Measurements from ENCODE around the gene KCNB1.

KCNB1 gene

GRCh38 chr20:49409302-49409974 is 73.0 kb downstream of the KCNB1 start:
- no peak for DNase-seq (ENCODE audit: low read depth)

- no peak for DNase-seq (ENCODE audit: low read depth)
These were observed 73.9 kb downstream of the KCNB1 start for GRCh38 chr20:49408509-49409104.

- no peak for DNase-seq (ENCODE audit: low read depth)
These were observed 75.8 kb downstream of the KCNB1 start for GRCh38 chr20:49406666-49407065.

- DNase-seq (ENCODE audit: low read depth) = no peak
These were observed 76.8 kb downstream of the KCNB1 start for GRCh38 chr20:49405696-49406095.

GRCh38 chr20:49405062-49405683 is 77.3 kb downstream of the KCNB1 start:
- DNase-seq (ENCODE audit: low read depth) = no peak

DNA sequence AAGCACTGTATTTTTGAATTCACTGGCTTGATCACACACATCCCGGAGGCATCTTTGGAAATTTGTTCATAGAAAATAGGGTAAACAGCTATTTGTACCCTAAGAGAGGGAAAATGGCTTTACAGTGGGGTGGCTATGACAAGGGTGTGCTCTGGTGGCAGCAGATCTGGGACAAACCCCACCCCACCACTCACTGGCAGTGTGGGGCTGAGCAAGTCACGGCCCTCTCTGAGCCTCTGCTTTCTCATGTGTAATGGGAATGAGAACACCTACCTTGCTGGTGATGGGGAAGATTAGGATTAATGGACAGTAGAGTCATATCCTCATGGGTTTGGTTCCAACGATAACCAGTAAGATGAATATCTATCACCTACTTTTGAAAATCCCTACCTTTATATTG is 78.0 kb downstream of the KCNB1 start:
- no peak for DNase-seq (ENCODE audit: low read depth)

- DNase-seq (ENCODE audit: low read depth) = no peak
These were observed 78.6 kb downstream of the KCNB1 start for GRCh38 chr20:49403911-49404310.

DNA sequence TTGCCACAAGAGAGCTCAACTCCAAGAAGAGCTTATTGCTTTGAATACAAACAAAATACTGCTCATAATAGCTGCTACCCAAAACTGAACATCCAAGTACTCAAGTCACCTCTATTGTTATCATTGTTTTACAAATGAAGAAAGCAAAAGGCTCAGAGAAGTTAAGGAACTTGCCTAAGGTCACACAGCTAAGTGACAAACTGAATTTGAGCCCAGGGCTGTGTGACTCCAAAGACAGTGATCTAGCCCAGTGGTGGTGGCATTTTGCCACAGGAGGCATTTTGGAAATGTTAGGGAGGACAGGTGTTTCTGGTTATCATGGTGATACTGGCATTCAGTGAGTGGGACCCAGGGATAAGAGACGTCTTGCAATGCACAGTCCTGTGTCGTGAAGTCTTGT is 79.5 kb downstream of the KCNB1 start:
- DNase-seq (ENCODE audit: low read depth) = no peak

DNA sequence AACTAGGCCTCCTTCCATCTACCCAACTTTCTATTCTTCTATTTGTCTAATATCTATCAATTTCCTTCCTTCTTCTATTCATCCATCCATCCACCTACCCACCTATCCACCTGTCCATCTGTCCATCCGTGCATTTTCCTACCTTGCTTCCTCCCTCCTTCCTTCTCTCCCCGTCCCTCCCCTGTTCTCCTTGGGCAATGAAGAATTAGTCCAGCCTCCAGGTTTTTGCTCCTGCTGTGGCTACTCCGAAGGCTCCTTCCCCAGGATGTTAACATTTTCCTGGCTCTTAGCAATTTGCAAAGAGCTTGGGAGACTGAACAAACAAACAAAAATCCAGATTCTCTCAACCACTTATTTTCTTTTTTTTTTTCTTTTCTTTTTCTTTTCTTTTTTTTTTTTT is 81.6 kb downstream of the KCNB1 start:
- no peak for DNase-seq (ENCODE audit: low read depth)

DNA sequence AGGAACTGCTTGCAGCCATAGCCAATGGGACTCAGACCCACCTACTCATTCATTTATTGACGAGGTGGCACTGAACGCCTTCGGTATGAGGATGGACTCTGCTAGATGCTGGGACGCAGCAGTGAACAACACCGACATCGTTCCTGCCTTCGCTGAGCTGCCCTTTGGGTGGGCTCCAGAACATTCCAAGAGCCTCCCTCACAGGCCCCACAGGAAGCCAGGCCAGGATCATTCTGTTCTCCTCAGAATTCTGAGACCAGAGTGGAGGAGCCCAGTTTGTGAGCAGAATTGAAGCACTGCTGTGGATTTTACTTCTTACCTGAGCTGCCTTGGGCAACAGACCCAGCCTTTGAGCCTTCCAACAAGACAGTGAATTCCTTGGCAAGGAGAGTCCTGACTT is 82.1 kb downstream of the KCNB1 start:
- DNase-seq (ENCODE audit: low read depth) = no peak

DNA sequence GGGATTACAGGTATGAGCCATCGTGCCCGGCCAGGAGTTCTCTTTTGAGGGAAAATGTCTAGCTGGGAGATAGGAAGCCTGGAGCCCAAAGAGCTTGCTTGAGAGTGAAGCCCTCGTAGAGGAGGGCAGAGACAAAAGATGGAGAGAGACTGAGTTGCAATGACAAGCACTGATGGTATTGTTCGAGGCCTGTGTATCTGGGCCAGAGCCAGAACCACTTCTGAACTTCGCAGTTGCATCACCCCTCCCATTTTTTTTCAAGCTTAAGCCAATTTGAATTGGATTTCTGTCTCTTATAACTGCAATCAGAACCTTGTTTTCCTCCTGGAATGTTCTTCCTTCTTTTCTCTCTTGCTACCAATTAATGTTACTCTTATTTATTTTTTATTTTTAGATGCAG is 83.1 kb downstream of the KCNB1 start:
- DNase-seq (ENCODE audit: low read depth) = no peak

- no peak for DNase-seq (ENCODE audit: low read depth)
These were observed 83.9 kb downstream of the KCNB1 start for GRCh38 chr20:49398401-49399144.

- DNase-seq (ENCODE audit: low read depth) = no peak
These were observed 84.9 kb downstream of the KCNB1 start for GRCh38 chr20:49397525-49397924.

DNA sequence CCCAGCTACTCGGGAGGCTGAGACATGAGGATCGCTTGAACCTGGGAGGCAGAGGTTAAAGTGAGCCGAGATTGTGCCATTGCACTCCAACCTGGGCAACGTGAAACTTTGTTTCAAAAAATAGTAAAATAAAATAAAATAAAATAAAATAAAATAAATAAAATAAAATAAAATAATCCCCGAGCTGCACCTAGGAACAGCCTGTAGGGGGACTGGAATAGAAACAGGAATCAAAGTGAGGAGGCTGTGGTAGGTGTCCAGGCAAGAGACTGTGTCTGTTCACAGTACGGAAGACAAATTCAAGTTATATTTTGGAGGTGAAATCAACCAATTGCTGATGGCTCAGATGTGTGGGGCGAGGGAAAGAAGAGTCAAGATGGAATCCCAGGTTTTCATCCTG is 86.2 kb downstream of the KCNB1 start:
- no peak for DNase-seq (ENCODE audit: low read depth)

DNA sequence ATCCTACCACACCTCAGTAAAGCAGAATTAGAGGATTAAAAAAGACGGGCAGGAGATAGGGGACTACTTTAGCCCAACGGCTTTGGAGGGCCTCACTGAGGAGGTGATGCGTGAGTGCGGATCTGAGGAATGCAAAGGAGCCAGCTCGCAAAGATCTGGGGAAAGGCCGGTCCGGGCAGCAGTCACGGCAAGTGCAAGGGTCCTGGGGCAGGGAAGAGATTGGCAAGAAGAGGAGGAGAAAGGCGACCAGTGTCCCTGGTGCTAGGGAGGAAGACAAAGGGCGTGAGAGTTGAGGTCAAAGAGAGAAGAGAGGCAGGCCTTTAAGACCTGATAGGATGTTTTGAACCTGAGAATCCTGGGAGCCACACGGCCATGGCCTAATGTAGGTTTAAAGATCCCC is 86.8 kb downstream of the KCNB1 start:
- no peak for DNase-seq (ENCODE audit: low read depth)

- DNase-seq (ENCODE audit: low read depth) = no peak
These were observed 87.3 kb downstream of the KCNB1 start for GRCh38 chr20:49395183-49395582.

DNA sequence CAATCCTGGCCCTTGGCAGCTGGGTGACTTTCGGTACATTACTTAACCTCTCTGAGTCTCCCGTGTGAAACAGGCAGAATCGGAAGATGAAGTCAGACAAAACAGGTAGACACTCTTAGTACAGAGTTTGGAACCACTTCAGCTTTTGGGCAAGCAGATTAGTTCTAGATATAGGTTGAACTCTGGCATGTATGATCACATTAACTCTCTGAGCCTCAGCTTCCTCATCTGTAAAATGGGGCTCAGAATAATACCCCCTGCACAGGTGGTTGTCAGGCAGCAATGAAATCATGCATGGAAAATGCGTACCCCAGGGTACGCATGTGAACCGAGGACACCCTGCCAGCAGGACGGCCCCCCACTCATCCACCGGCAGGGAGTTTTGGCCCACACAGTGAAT is 87.7 kb downstream of the KCNB1 start:
- DNase-seq (ENCODE audit: low read depth) = no peak

DNA sequence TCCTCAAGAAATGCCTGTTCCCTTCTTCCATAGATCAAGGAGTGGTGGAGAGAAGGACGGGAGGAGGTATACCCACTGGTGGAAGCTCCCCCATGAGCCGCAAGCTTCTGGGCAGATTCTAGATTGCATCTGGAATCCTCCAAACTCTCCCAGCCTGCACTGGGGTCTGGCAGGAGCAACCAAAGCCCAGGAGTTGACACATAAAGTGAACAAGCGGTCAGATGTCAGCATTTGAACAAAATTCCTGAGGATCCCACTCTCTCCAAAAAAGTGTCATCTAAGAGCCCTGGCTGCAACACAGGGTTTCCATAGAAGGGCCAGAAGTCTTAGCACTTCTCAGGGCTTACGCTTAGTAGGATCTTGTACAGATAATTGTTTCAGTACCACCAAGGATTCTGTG is 88.2 kb downstream of the KCNB1 start:
- DNase-seq (ENCODE audit: low read depth) = no peak

DNA sequence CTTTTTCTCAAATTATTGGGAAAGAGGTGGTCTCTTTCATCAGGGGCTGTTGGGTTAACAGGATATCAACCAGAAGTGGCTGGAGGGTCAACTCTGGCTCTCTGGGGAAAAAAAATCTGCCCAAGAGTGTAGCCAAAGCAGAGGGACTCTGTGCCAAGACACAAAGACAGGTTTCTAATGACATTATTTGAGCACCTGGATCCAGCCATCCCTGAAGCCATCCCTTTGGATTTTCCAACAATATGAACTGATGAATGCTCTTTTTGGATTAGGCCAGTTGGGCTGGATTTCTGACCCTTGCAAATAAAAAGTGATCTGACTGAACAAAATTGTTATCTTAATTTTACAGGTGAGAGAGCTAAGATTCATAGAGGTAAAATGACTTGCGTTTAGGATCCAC is 88.7 kb downstream of the KCNB1 start:
- DNase-seq (ENCODE audit: low read depth) = no peak

DNA sequence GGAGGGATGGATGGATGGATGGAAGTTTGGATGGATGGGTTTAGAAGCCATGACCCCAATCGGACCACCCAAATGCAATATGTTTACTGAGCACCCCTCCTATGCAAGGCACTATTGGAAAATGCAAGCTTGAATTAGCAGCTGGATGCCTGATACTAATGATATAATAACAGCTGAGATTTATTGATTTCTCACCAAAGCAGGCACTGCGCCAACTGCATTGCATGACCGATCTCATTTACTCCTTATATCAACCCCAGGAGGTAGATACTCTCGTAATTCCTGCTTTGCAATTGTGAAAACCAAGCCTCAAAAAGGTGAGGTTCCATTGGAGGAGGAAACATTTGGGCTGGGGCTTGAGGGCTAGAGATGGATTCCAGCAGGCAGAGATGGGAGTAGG is 89.7 kb downstream of the KCNB1 start:
- DNase-seq (ENCODE audit: low read depth) = no peak

DNA sequence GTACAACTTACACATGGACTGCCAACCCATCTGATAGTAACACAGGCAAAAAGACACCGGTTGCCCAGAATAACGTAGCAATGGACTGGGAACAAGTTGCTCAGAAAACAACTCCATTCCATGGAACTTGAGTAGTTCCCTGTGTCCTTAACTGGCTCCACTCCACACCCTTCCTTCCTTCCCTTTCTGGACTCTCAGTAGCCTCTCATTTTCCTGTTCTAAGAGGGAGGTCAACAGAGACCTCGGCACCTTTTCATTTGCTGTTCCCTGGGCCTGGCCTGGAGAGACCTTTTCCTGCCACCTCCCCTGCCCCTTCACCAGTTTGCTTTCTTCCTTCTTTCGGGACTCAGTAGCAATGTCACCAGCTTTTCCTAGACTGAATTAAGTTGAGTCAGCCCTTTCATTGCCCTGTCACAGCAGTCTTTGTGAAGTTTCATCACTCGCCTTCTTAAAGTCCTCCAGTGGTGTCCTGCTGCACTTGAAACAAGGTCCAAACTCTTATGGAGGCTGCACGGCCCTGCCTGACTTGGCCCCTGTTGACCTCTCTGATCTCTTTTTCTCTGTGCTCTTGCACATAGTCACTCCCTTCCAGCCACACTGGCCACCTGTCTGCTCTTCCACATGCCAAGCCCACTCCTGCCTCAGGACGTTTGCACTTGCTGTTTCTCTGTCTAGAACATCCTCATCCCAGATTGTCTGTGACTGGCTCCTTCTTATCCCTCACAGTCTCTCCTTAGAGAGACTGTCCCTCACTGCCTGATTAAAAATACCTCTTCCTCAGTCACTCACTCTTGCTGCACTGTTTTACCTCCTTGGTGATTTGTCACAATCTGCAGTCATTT is 90.8 kb downstream of the KCNB1 start:
- no peak for DNase-seq (ENCODE audit: low read depth)

- no peak for DNase-seq (ENCODE audit: low read depth)
These were observed 92.6 kb downstream of the KCNB1 start for GRCh38 chr20:49389854-49390253.
